Pericardium fibroblast (primary cell): ENCODE measurements around the gene PMM1. TPM values are rescaled to one million over a fixed set of nuclear protein-coding genes. Genes with fewer than 3 reads are reported as not detected.

Source experiments
- total RNA-seq: library from RNA; depleted of rRNA; stranded (reverse); fragments of >200 nt; gene quantifications from 2 replicates; pipeline ENCODE4 v1.2.3, GENCODE V29; 2015

Gene PMM1
- total RNA-seq = 52.8 and 76.1 TPM in 2 replicates

DNA sequence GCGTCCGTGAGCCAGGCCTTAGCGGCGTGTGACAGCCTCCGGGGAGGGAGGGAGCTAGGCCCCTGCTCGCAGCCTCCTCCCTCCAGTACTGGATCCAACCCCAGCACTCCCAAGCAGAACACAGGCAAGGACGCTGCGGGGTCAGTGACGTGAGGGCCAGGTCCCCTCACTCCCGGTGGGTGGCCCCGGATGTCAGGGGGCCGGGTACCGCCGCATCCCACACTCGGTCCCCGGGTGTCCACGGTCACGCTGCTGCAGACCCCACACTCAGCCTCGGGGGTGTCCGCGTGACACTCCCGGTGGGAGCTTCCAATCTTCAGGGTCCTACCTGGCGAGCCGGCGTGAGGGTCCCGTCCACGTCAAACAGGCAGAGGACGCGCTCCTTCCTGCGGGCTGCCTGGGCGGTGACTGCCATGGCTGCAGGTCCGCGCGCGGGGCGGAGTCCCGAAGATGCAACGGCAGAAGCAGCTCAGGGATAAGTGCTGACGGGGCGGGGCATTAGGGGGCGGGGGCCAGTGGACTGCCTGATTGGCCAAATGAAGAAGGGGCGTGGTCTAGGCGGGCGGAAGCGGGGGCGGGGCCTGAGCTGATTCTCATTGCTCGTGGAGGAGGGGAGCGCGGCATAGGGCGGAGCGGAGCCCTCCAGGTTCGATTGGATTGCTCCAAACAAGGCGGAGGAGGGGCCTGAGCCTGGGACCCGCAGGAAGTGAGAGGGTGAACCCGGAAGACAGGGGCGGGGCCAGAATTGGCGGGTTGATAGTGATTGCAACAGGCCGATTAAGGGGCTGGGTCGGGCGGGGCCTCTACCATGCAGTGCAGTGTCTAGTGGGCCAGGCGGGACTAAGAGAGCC is at the start of gene PMM1:
TSS of gene PMM1 (minus strand) at position 450 of the 851 bp plus-strand sequence. CDS start at position 415, 35 bp downstream.

DNA sequence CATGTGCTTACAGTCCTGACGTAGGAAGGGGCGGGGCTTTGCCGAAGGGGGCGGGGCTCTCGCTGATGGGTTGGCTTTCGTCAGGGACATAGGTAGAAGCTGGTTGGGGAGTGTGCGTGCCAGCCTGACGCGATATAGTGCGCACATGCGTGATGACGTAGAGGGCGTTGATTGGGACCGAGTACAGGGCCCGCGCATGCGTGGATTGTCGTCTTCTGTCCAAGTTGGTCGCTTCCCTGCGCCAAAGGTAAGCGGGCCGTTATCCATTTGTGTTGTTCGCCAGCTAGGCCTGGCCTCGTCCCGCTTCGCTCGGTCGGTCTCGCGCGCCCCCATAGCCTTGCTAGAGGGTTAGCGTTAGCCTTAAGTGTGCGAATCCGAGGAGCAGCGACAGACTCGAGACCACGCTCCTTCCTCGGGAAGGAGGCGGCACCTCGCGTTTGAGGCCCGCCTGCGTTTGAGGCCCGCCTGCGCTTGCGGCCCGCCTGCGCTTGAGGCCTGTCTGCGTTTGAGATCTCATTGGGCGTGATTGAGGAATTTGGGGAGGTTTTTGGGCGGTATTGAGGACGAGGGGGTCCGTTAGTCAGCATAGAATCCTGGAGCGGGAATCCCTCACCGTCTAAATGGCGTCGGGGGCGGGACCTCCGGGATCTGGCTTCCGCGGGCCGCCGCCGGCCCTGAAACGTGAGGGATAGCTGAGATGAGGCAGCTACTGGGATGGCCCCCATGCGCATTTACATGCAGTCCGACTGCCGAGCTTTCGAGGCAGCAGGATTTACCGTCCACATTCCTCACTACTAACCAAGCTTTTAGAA is 31.7 kb upstream of the PMM1 start, which contains the start of gene XRCC6:
TSS of gene XRCC6 (plus strand) at position 197 of the 812 bp plus-strand sequence. CDS start 710 bp downstream, outside the sequence.

DNA sequence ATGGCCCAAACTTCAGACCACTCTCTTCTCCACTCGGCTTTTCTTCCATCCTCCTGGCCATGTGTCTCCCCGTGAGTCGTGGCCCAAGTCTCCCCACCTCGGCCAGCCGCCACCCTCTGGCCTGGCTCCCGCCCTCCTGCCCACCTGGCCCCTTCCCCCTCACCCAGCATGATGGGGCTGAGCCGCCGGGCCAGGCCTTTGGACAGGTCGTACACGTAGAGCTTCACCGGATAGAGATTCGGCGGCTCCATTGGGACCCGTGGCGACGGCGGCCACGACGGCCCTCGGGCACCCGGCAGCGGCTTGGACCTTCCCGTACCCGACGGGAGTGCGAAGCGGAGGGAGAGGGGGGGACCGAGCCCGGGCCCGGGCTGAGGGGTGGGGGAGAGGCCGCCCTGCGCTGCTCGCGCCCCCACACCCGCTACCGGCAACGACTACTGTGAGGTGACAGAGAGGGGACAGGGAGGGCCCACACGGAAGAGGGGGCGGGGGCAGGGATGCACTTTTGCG is 31.0 kb upstream of the PMM1 start, which contains the start of gene DESI1:
TSS of gene DESI1 (minus strand) at position 455 of the 510 bp plus-strand sequence. CDS start at position 251, 204 bp downstream.

DNA sequence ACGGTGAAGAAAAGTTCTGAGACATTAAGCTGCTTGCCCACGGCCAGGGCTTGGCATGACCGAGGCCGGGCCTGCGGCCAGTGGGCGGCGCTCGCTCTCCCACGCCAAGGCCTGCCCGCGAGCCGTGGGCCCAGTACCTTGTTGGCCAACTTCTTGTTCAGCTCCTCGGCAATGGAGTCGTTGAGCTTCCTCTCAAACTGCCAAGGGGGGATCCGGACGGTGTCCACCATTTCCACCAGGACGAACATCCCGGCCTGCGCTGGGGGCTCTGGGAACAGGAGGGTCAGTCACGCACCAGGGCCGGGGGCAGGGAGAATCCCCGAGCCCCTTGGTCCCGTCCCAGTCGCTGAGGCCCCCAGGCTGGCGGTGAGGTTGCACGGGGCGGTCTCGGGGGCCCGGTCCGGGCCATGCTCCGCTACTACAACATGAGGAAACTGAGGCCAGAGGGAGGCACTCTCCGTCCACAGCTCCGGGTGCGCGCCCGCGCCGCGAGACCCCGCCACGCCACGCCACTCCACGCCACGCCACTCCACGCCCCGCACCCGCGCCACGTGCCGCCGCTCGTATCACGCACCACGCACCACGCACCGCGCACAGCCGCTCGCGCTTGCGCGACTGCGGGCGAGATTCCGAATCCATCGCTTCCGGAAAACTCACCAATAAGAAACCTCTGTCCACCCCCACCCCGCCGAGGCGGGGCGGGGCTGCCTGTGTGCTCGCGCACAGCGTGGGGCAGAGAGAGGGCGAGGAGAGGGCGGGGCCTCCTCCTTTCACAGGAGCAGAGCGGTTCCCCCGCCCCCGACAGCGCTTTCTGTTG is 45.6 kb downstream of the PMM1 start, which contains the start of gene POLR3H:
TSS of gene POLR3H (minus strand) at position 617 of the 817 bp plus-strand sequence. CDS start at position 248, 369 bp downstream.

Other genes starting within 250 kb of the PMM1 start
- 2.7 and 4.0 TPM in 2 replicates for gene TEF, start 207.9 kb downstream of the PMM1 start, total RNA-seq
- 35.2 and 38.9 TPM in 2 replicates for gene TOB2, start 143.0 kb downstream of the PMM1 start, total RNA-seq
- 23.3 and 30.9 TPM in 2 replicates for gene PHF5A, start 121.1 kb downstream of the PMM1 start, total RNA-seq
- 53.9 and 54.9 TPM in 2 replicates for gene ACO2, start 120.7 kb downstream of the PMM1 start, total RNA-seq
- 16.7 and 17.9 TPM in 2 replicates for gene POLR3H, start 45.4 kb downstream of the PMM1 start, total RNA-seq
- 7.0 and 25.1 TPM in 2 replicates for gene CSDC2, start 28.8 kb downstream of the PMM1 start, total RNA-seq
- gene DESI1, start 31.2 kb upstream of the PMM1 start, total RNA-seq = 16.4 and 54.1 TPM in 2 replicates
- gene XRCC6, start 31.5 kb upstream of the PMM1 start, total RNA-seq = 170 and 199 TPM in 2 replicates
- gene SNU13, start 99.0 kb upstream of the PMM1 start, total RNA-seq = 131 and 138 TPM in 2 replicates
- 6.7 TPM in 1 of 2 replicates, not detected in the other for gene MEI1, start 109.7 kb upstream of the PMM1 start, total RNA-seq
- 3.3 and 4.0 TPM in 2 replicates for gene CCDC134, start 210.8 kb upstream of the PMM1 start, total RNA-seq
- 70.2 and 76.8 TPM in 2 replicates for gene SREBF2, start 243.3 kb upstream of the PMM1 start, total RNA-seq